HG03432 (cell line): ENCODE measurements around the gene ZC3H7B.
"Not testable (repeated sequence)": the region's sequence is repeated elsewhere in the genome, so short reads cannot be mapped to it uniquely, and the experiment has no call there.

Source experiments
- ATAC-seq: cut with Tn5 transposase; IDR thresholded peaks from one replicate; pipeline ENCODE4 v1.9.1; 2021; ENCODE audit warnings: mild to moderate bottlenecking, moderate library complexity; ENCODE audit not compliant: unreplicated experiment

The ZC3H7B gene, protein sequence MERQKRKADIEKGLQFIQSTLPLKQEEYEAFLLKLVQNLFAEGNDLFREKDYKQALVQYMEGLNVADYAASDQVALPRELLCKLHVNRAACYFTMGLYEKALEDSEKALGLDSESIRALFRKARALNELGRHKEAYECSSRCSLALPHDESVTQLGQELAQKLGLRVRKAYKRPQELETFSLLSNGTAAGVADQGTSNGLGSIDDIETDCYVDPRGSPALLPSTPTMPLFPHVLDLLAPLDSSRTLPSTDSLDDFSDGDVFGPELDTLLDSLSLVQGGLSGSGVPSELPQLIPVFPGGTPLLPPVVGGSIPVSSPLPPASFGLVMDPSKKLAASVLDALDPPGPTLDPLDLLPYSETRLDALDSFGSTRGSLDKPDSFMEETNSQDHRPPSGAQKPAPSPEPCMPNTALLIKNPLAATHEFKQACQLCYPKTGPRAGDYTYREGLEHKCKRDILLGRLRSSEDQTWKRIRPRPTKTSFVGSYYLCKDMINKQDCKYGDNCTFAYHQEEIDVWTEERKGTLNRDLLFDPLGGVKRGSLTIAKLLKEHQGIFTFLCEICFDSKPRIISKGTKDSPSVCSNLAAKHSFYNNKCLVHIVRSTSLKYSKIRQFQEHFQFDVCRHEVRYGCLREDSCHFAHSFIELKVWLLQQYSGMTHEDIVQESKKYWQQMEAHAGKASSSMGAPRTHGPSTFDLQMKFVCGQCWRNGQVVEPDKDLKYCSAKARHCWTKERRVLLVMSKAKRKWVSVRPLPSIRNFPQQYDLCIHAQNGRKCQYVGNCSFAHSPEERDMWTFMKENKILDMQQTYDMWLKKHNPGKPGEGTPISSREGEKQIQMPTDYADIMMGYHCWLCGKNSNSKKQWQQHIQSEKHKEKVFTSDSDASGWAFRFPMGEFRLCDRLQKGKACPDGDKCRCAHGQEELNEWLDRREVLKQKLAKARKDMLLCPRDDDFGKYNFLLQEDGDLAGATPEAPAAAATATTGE

DNA sequence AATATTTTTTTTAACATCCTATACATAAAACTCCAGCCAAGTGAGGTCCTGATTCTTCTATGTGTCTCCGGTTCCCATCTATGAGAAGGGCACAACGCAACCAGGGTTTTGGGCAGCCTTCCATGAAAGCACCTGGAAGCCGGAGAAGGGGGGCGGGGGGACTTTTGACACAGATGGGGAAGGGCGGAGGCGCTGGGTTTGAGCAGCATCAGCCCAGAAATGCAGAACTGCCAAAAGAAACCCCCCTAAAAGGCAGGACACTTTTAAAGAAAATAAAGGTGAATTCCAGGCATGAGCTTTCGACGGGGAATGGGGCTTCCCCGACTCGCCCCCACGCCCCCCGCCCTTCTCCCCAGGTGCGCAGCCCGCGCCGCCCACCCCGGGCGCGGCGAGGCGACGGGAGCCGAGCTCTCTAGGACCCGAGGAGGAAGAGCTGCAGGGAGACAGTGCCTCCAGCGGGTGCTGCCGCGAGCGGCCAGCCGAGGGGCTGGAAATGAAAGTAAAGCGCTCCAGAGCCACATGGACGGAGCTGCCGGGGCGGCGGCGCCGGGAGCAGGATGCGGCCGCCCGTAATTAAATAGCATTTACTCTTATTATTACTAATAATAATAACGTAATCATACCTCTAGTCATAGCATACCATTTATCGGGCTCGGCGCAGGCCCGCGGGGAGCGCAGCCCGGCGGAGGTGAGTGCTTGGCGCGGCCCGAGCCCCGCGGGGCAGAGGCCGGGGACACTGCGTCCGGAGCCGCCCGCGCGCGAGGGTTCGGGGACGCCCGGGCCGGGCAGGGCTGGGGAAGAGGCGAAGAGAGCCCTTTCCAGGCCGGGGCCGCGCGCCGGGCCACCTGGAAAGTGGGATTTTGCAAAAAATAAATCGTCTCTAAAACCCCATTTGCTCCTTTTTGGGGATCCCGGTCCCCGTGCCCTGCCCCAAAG, at the start of gene ZC3H7B:
Gene ZC3H7B, plus strand, starts transcription at position 441 of the 936 bp plus-strand sequence. CDS start 19,136 bp downstream, outside the sequence.
- ATAC-seq: peak; percentile 91

- ATAC-seq: no peak
These were observed 49.0 kb upstream of the ZC3H7B start for GRCh38 chr22:41252365-41252764.

DNA sequence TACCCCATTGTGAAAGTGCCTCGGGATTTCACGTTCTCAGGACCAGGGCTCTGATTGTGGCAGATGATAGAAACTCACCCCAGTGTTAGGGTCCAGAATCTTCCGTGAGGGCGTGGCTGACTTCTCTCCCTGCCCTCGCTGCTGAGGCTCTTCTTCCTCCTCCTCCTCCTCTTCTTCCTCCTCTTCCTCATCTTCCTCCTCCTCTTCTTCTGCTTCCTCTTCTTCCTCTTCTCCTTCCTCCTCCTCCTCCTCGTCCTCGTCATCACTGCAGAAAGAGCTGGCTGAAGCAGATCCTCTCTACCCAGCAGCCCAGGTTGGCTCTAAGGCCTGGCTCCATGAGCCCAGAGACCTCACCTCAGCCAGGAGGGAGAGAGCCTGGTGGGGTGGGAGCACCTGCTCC, 47.1 kb upstream of the ZC3H7B start:
- no peak for ATAC-seq

DNA sequence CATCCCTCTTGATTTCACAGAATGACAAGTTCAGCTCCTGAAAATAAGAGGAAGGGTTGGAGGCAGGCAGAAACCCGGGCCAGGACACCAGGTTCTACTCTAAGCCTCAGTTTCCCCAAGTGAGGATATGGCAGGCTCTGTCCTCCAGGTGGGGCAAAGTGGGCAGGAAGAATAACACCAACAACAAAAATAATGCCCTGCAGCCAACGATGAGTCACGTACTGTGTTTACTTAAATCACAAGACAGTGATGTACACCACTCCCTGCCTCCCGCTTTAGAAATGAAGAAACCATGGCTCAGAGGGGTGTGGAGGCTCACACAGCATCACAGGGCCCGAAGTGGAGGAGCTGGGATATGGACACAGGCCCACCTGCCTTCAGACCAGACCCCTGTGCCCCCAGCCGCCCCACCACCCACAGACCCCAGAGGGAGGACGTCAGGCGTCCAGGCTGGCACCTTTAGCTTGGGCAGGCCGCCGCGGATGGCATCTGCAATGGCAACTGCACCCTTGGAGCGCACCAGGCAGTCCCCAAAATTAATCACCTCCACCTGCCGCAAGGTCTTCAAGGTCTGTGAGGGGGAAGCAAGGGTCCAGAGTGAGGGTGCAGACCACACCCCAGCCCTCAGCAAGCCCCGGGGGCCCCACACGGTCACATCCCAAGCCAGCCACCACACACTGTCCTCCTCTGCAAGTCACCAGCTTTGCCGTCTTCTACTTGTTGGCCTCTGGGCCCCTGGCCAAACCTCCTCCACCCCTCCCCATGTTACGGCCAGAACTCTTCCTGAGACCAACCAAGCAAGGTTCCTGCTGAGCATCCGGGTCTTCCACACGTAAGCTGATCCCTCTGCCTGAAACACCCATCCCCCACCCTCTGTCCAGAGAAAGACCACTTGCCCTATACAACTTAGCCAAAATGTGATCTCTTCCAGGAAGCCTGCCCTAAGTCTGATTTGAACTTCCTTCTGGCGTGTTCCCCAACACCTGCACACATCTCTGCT, 44.8 kb upstream of the ZC3H7B start:
- no peak for ATAC-seq

DNA sequence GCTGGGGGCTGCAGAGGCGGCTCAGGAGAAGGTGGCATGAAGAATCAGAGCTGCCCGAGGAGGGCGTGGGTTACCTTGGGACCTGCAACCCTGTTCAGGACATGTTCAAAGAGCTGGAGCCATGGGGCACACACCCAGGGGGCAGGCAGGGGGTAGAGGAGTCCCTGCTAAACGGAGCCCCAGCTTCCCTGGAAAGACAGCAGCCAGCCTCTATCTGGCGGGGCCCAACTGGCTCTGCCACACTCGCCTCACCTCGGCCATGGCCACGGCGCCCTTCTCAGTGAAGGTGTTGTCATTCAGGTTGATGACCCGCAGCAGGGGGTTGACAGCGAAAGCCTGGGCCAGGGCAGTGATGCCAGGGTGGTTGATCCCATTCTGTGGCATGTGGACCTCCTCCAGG, 43.6 kb upstream of the ZC3H7B start:
- no peak for ATAC-seq

DNA sequence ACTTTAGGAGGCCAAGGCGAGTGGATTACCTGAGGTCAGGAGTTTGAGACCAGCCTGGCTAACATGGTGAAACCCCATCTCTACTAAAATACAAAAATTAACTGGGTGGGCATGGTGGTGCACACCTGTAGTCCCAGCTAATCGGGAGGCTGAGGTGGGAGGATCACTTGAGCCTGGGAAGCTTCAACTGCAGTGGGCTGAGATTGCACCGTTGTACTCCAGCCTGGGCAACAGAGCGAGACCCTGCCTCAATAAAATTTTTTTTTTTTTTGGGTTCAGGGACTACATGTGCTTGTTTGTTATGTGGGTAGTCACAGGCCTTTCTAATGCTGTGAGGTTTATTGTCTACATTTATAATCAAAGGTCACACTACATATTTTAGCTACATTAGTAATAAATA, 41.6 kb upstream of the ZC3H7B start:
- not testable (repeated sequence) for ATAC-seq

- no peak for ATAC-seq
These were observed 40.5 kb upstream of the ZC3H7B start for GRCh38 chr22:41260871-41261270.

DNA sequence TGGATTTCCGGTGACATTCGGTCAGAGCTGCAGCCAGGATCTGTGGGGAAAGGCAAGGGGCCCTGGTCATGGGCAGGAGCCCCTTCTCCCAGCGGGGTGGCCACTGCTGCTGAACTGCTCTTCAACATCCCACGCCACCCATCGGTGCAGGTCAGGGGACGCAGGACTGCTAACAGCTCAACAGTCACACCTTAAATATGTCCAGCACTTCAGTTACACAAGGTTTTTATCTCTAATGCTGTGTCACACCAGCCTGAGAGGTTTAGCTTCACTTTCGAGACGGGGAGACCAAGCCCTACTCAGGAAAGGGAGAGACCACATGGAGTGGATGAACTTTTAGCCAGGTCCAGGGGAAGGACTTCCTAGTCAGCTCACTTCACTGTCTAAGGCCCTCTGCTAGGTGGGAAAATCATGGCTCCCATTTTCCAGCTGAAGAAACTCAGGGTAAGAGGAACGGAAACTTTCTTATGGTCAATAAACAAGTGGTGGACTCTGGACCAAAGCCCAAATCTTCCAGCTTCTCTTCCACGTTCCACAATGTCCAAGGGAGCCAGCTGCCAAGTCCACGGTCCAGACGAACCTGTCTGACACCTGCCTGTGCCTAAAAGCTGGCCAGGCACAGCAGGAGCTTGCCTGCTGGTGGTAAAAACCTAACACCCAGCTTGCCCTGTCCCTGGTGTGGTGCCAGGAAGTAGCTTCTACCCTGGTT, 39.6 kb upstream of the ZC3H7B start:
- ATAC-seq: no peak

- no peak for ATAC-seq
These were observed 39.0 kb upstream of the ZC3H7B start for GRCh38 chr22:41262250-41262765.

DNA sequence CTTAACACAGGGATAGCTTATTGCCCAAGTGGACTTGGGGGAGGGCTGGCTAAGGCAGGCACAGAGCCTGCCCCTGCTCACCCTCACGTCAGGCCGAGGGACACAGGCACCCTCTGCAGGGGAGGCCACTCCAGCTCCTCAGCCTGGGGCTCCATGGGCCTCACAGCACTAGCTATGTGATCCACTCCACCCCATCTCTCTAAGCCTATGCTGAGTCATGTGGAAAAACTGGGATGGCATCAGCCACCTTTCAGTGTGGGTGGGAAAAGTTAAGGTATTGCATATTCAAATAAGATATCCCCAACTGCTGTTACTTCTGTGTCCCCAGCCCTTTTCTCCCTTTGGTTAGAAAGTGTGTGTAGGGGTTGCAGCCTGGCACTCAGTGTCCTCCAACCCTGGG, 37.6 kb upstream of the ZC3H7B start:
- no peak for ATAC-seq

DNA sequence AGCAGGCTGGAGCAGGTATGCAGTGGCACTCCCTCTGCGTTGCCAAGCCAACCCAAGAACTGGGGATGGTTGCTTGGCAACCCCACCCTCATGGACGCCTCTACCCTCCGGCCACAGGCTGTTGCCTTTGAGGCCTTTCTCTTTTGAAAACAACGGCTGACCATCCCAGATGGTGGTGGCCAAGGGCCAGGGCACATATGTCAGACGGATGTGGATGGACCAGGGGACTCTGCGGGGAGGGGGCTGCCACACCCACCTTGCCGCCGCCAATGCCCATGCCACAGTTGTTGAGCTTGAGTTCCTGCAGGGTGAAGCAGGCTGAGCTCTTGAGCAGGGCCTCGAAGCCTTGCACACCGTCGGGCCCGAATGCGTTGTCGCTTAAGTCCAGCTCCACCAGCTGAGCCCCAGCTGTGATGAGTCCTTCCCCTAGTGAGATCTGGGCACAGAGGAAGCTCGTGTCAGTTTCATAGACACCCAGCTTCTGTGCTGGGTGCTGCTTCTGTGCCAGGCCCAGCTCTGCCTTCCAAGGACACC, 36.9 kb upstream of the ZC3H7B start:
- no peak for ATAC-seq

GRCh38 chr22:41267958-41268357, 33.4 kb upstream of the ZC3H7B start:
- no peak for ATAC-seq

- ATAC-seq: no peak
These were observed 29.5 kb upstream of the ZC3H7B start for GRCh38 chr22:41271787-41272186.

DNA sequence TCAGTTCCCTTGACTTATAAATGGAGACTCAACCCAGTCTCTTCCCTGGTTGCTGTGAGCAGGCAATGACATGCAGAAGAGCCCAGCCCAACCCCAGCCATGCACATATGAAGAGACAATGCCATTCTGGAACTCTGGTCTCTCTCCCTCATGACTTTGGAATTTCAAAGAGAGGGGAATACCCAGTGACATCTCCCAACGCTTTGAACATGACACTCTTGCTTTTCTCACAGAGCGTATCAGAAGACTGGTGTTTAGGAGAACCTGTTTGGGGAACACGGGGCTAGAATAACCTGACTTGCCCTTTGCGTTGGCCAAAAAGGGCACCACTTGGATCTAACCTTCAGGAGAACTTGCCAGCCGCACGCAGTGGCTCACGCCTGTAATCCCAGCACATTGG, 28.2 kb upstream of the ZC3H7B start:
- ATAC-seq: no peak

DNA sequence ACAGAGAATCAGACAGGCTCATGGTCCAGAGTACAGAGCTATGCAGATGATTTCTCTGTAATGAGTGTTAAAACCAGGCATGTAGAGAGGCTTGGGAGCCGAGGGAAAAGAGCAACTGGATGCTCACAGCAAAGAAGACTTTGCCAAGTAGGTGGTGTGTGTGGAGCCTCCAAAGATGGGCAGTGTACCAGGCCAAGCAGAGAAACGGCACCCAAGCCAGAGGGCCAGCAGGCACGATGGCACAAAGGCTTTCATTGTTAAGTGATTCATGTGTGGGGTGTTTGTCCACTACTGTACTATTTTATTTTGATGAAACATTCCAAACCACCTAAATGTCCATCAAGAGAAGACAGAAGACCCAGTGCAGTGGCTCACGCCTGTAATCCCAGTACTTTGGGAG, 26.5 kb upstream of the ZC3H7B start:
- no peak for ATAC-seq

- ATAC-seq: no peak
These were observed 21.3 kb upstream of the ZC3H7B start for GRCh38 chr22:41280065-41280464.

DNA sequence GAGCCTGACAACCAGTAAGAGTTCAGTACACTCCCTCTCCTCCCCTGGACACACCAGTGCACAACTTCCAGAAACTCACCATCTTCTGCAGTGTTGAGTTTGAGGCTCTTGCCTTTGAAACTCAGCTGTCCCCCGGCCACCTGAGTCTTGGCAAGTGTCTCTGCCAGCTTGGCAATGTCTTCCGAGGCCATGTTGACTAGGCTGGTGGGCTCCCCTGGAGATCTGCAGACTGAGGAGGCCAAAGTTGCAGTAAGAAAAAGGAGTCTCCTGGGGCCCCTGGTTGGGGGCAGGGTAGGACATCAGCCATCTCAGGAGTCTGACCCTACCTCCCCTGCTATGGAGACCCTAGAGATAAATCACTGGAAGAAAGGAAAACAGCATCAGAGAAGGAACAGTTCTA, 20.5 kb upstream of the ZC3H7B start:
- ATAC-seq: no peak

GRCh38 chr22:41284465-41284864, 16.9 kb upstream of the ZC3H7B start:
- ATAC-seq: no peak
